NOMO-1 (cell line): Measurements from ENCODE around the gene NAT14.

ENCODE experiments used
- DNase-seq, 2 experiments: peaks; one replicate each; lab custom pipeline; 2025; ENCODE audit not compliant: unreplicated experiment in 2 of 2; lab: John Stamatoyannopoulos, UW

Gene NAT14

DNA sequence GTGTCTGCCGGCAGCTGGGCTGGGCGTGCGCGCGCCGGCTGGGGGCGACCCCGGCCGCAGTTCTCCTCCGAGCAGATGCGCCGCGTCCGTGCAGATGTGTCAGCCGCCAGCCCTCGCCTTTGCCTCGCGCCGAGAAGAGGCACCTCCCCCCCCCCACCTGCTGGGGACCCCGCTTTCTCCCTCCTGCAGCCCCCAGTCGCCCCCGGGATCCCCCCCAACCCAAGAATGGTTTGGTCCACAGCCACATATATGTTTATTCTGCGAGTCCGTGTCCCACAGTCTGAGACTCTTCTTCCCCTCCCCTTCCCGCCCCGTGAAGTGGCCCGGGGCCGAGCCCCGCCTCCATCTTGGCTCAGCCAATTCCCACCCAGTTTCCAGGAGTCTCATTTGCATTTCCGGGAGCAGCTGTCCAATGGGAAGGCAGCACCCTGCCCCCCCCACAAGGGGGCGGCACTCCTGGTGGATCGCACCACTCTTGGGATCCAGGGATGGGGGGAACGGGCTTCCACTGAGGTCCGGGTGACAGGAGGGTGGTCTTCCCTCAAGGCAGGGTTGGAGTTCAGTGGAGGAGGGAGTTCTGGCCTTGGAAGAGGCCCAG is 32.1 kb upstream of the NAT14 start:
- DNase-seq: peak in 1 of 2 experiments; percentile 44

DNA sequence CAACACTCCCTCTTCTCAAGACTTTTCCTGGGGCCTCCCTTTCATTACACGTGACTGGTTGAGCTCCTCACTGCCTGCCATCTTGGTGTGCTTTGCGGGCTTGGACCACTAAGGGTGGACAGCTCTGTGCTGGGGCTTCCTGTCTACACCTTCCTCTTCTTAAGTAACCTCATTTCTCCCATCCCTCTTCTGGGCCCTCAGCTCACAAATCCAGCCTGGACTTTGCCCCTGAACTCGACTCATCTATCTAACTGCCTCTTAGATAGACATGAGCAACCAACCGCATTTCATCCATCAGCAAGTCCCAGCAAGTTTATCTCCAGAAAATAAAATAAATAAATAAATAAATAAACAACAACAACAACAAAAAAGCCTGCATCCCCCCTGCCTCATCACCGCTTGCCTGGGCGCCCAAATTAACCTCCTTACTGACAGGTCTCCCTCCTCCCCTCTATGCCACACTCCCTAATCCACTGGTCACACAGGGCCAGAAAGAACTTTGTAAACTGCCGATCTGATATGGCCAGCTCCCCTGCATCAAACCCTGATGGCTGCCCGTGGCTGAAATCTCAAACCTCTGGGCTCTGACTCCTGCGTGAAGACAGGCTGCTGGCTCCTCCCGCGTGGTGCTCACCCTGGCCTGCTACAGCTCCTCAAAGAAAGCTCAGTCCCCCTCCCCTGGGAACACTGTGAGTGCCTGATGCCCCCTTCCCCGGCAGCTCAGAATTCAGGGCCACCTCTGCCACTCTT is 31.3 kb upstream of the NAT14 start:
- DNase-seq: no peak

DNA sequence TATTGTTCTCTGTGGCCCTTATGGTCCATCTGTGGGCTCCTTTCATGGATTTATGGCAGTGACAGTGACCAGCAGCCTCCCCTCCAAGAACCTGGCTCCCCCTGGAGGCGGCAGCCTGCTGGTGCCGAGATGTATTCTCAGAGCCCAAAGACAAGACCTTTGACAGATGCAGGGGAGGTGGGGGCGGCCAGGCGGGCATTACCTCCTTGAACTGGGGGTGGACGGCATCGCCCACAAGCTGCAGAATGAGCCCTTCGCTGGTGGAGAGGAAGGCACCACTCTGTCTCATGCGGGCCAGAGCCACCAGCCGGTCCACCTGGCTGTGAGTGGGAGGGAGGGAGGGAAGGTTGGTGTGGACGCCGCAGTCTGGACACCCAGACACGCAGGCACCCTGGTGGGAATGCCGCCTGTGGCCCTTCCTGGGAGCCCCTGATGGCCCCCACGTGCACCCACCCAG is 30.2 kb upstream of the NAT14 start:
- peak; percentile 16 to 39 for DNase-seq

DNA sequence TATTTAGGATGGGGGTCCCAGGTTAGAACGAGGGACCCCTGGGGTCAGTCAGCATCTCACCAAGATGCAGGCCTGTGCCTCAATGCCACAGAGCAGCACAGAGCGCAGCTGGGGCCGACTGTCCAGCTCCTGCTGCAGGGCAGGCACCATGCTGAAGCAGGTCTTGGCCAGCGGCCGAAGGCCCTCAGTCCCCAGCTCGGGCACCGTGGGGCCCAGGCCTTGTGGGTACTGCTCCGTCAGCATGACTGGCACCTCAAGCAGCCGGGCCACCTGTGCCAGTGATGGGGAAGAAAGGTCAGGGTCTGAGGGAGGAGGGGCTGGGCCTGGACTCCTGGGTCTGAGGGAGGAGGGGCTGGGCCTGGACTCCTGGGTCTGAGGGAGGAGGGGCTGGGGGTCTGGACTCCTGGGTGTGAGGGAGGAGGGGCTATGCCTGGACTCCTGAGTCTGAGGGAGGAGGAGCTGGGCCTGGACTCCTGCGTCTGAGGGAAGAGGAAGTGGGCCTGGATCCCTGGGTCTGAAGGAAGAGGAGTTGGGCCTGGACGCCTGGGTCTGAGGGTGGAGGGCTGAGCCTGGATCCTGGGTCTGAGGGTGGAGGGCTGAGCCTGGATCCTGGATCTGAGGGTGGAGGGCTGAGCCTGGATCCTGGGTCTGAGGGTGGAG is 29.3 kb upstream of the NAT14 start:
- DNase-seq: no peak

DNA sequence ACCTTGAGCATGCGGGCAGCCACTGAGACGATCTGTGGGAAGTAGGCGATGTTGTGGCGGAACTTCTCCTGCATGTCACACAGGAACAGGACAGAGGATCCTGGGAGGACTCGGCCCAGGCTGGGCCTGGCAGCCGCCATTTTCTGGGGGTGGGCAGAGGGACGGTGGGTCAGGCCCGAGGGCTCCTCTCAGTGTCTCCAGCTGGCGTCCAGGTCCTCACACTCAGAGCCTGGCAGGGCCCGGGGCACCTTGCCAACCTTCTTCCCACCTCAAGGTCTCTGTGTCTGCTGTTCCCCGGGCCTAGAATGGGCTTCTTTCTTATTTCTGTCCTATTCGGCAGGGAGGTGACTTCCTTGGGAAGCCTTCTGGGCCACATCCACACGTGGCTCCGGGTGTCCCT is 28.6 kb upstream of the NAT14 start:
- DNase-seq: no peak

DNA sequence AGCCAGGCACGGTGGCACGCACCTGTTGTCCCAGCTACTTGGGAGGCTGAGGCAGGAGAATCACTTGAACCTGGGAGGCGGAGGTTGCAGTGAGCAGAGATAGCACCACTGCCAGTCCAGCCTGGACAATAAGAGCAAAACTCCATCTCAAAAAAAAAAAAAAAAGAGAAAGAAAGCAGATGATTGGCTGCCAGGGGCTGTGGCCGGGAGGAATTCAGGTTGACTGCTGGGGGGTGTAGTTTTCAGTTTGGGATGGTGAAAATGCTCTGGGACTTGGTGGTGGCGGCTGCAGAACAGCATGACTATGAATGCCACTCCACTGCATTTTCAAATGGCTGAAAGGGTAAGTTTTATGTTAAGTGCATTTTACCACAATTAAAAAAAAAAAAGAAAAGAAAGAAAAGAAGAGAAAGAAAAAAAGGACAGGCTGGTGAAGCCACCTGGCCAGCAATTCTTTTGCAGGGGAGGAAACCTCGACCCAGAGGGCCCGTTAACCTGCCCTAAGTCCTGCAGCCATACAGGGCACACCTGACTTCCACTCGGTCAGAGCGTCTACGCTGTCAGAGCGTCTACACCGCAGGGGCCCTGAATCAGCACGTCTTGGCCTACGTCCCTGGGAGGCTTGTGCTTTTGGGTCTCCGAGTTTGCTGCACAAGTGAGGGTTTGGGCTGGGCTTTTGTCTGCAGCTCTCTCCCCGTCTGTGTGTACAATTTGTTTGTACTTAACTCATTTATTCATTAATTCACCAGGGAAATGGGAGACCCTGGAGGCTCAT is 27.1 kb upstream of the NAT14 start:
- no peak for DNase-seq

DNA sequence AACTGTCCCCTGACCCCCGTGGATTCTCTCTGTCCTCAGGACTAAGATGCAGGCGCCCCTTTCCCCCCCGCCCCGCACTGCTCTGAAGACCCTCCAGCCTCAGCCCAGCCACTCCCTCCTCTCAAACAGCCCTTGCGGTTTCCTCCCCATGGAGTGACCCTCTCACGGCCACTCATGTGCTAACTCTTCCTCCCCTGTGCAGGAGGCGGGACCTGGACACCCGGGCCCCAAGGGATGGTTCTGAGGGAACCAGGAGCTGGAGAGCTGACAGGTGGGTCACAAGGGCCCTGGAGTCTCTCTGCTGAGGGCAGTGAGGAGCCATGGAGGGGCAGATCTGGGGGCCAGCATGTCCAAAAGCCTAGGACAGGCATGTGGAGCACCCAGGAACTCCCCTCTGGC is 25.4 kb upstream of the NAT14 start:
- no peak for DNase-seq

DNA sequence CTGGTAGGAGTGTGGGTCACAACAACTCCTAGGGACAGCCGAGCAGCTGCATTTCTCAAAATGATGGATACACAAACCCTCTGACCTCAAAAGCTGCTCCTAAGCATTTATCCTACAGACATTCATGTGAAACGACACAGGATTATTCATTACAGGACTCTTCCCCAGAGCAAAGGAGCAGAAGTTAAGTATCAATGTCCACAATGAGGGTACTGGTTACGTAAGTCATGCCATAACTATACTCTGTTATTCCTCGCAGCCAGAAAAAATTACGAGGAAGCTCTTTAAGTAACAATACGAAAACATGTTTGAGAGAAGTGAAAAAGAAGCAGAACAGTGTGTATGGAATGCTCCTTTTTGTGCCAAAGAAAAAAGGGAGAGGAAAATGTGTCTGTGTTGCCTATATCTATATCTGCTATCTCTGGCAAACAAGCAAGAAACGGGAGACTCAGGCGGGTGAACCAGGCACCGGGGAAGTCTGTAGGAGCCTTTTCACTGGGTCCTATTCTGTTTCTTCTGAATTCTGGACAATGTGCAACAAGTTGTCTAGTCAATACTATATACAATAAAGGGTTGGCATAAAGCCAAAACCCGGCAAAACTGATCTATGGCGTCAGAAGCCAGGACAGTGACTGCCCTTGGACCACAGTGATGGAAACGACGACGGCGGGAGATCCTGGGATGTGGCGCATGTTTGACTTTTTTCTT is 24.9 kb upstream of the NAT14 start:
- peak in 1 of 2 experiments; percentile 45 for DNase-seq

DNA sequence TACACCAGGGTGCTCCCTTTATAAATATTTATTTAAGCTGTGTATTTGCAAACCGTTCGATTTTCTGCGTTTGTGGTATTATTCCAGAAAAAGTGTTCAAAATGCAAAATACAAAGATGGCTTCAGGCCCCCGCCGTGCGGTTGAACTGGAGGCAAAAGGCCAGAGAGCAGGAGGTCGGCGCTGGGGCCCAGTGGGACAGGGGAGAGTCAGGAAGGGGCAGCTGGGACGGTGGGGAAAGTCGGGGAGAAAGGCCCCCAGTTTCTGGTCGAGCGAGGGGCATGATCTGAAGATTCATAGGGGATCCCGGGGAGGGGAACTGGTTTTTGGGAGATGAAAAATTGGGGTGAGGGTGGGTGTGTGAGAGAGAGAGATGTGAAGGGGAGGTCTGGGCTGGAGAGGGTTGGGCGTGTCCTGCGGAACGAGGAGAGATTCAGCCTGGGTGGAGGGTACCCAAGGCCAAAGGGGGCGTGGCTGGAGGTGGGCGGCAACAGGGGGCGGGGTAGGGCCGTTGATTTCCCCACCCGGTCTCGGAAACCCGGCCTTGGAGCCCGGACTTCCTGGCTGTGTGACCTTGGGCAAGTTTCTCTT is 24.2 kb upstream of the NAT14 start:
- DNase-seq: peak; percentile 61 to 86

DNA sequence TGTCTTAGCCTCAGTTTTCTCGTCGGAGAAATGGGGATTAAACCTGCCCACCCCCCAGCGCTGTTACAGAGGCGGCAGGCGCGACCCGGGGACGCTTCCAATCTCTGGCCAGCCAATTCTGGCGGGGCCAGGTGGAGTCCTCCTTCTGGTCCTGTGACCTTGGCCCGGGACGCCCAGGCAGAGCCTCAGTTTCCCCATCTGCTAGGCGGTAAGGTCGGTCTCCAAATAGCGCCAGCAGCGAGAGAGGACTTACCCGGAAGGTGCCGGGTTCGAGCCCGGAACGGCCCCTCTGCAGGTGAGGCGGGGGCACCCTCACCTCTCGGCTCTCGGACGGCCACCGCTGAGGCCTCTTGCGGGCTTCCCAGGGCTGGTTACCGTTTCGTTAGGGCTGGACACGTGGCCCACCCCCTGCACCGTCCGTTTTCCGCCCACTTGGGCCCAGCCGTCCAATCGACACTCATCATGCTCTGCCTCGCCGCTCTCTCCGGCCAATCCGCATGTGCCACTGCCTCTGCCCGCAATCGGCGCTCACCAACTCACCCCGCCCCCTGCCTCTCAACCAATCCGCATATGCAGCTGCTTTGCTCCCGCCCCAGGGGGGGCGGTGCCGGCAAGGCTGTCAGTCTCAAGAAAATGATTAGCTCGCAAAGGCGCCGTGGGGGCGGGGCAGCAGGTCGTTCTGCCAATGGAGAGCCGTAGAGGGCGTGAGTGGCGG is 23.6 kb upstream of the NAT14 start, which contains the start of gene ISOC2:
TSS of gene ISOC2 (minus strand) at position 384 of the 715 bp plus-strand sequence. CDS start 5,156 bp downstream, outside the sequence.
- peak; percentile 100 for DNase-seq

DNA sequence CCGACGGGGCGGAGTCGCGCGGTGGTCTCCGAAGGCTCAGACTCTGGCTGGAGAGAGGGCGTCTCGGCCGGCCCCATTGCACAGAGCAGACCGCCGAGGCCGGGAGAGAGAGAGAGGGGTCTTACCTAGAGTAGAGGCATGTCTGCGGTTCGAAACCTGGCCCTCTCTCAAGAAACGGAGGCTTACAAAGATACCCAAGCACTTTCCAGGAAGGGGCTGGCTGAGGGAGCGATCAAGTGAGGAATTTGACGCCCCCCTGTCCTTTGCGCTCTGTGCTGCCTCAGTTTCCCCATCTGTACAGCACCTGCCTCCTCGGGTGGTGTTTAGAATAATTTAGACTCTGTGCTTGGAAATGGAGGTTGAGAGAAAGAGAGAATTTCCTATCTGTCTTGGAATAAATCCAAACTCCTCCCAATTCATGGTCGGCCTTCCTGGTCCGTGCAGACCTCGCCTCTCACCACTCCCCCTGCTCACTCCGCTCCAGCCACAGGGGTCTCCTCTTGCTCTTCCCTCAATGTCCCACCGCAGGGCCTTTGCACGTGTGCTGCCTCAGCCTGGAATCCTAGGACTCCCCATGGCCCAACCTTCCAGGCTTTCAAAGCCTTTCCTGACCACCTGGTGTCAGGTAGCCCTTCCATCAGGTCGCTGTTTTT is 22.9 kb upstream of the NAT14 start:
- peak in 1 of 2 experiments; percentile 16 for DNase-seq

DNA sequence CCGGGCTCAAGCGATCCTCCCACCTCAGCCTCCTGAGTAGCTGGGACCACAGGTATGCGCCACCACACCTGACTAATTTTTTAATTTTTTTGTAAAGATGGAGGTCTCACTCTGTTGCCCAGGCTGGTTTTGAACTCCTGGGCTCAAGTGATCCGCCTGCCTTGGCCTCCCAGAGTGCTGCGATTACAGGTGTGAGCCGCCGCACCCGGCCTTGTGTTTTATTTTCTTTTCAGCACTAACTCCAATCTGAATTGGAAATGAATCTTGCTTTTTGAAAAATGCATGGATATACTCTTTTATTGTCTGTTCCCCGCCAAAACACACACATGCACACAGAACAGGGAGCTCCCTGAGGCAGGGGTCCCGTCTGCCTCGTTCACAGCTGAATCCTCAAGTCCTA is 22.3 kb upstream of the NAT14 start:
- DNase-seq: no peak

DNA sequence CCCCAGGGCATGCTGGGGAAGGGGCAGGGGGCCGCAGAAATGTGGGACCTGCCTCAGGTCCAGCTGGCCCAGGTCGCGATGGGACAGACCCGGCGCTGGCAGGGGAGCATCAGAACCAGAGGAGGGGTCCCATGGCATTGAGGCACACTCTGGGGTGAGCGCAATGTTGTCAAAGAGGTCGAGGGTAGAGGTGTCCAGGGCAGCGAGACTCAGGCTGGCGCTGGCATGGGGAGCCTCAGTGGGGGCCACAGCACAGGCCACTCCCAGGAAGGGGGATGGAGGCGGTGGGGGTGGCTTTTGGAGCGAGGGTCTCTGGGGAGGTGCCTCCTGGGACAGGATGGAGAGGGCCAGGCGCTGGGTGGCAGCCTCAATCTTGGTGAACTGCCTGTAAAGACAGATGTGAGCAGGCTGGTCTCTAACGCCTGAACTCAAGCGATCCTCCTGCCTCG is 21.4 kb upstream of the NAT14 start:
- no peak for DNase-seq

DNA sequence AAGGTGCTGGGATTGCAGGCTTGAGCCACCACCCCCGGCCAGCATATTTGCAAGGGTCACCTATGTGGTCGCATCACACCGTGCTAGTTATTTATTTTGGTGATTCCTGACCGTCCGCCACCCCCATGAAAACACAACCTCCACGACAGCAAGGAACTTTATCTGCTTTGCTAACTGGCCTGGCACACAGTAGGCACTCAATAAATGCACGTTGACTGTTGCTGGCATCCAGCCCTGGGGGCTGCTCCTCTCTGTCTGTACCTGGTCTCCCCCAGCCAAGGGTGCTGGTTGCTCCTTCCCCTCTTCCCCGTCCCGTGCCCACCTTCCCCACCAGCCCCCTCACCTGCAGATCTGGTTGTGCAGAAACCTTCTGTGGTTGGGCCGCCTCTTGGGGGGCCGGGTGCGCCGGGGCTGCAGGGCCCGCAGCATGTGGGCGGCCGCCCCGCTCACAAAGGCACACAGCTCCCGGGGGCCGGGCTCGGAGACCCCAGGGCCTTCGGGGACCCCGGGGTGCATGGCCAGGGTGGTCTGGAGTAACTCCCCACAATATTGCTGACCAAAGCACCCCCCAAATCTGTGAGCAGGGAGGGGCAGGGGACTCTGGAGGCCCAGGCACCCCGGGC is 20.8 kb upstream of the NAT14 start:
- no peak for DNase-seq

DNA sequence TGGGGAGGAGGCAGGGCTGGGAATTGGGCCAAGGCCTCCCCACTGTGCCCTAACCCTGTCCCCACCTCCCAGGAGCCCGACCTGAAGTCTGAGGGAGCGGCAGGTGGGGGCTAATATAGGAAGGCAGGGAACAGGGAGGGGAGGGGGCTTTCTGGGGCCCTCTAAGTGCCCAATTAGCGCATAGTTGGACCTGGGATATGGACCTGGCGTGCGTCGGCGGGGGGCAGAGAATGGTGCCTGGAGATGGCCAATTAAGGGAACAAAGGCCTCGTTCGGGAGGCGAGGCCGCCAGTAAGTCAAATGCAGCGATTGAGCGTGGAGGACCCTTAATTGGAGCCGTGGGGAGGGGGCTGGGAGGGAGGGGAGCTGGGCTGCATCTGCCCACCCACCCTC is 20.3 kb upstream of the NAT14 start, which contains the start of gene C19orf85:
TSS of gene C19orf85 (minus strand) at position 90 of the 393 bp plus-strand sequence. CDS start 197 bp downstream, outside the sequence.
- DNase-seq: no peak

DNA sequence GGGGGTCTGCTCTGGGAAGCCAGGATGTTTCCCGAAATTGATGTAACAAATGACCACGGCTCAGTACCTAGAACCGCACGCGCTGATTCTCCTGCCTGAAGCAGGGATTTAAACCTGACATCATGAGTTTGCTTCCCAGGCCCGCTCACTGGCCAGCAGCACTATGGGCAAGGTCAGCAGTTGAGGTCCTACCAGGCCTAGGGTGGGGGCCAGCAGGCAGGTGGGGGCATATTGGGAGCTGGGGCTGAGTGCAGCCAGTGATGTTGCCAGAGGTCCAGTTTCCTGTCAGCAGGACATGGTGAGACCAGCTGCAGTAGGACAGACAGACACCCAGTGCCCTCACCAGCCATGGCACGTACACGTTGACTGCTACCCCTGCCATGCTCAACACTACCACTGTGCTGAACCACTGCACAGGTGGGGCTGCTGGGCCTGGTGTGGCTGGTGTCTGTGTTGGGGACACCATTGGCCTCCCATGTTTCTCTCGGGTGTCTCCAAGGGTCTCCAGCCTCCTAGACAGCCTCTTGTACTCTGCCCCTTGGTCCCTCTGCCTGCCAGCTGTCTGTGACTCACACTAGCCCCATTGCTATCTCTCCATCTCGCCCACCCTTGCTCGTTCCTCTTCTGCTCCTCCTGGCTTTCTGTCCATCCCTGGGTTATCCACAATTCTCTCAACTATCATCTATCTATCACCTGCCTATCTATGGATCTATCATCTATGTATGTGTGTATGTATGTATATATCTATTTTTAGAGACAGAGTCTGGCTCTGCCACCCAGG is 19.3 kb upstream of the NAT14 start:
- no peak for DNase-seq

DNA sequence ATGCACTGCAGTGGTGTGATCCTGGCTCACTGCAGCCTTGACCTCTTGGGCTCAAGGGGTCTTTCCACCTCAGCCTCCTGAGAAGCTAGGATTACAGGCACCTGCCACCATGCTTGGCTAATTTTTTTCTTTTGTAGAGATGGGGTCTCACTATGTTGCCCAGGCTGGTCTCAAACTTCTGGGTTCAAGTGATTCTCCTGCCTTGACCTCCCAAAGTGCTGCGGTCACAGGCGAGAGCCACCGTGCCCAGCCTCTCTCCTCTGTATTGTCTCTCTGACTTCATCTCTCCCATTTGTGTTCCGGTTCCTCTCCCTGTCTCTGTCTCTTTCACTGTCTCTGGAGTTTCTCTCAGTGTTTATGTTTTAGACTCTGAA is 18.8 kb upstream of the NAT14 start:
- DNase-seq: no peak
